Measurements from ENCODE around the gene CTNNA3.

DNA sequence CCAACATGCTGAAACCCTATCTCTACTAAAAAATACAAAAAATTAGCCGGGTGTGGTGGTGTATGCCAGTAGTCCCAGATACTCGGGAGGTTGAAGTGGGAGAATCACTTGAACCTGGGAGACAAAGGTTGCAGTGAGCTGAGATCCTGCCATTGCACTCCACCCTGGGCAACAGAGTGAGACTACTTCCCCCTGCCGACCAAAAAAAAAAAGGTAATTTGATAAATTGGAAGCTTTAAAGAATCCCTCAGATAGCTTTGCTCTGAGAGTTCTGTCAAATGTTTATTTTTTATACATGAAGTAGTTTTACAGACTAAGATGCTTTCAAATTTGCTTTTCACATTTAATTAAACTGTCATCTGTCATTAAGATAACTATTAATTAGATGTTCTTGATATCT, 1333.5 kb downstream of the CTNNA3 start:
- TF ChIP-seq, protein P1, sequence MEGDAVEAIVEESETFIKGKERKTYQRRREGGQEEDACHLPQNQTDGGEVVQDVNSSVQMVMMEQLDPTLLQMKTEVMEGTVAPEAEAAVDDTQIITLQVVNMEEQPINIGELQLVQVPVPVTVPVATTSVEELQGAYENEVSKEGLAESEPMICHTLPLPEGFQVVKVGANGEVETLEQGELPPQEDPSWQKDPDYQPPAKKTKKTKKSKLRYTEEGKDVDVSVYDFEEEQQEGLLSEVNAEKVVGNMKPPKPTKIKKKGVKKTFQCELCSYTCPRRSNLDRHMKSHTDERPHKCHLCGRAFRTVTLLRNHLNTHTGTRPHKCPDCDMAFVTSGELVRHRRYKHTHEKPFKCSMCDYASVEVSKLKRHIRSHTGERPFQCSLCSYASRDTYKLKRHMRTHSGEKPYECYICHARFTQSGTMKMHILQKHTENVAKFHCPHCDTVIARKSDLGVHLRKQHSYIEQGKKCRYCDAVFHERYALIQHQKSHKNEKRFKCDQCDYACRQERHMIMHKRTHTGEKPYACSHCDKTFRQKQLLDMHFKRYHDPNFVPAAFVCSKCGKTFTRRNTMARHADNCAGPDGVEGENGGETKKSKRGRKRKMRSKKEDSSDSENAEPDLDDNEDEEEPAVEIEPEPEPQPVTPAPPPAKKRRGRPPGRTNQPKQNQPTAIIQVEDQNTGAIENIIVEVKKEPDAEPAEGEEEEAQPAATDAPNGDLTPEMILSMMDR (IDR thresholded peaks at IDR 0.05 in 2 of 3, conservative IDR thresholded peaks at IDR 0.05 in 1 of 3; ENCODE audit: borderline replicate concordance in 1 of 3, insufficient read depth in 1 of 3, low read depth in 2 of 3, low read length in 2 of 3): no peak
- TF ChIP-seq SIN3A (IDR thresholded peaks at IDR 0.05; ENCODE audit: low read depth) (no peak), POLR2A (IDR thresholded peaks at IDR 0.05; ENCODE audit: borderline replicate concordance, extremely low read depth, insufficient read depth, insufficient read length) (no peak), POLR2AphosphoS5 (IDR thresholded peaks at IDR 0.05; ENCODE audit: low read depth, low read length) (no peak)
